ENCODE measurements around the gene CALHM6.

CALHM6 gene

DNA sequence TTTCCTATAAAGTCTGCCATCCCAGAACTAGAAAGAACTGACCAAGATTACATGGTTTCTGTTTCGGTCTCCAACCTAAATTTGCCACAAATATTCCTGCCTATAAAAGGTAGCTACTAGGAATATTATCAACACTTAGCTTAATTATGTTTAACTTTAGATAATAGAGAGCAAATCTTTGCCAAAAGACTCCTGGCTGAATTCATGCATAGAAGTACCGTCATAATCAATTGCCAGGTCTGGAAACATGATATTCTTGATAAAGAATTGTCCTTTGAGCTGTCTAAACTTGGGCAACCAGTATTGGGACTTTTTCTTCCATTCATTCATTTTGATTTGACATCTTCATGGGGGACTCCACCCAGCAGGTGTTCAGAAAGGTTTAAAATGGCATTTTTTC lies 22.4 kb downstream of the CALHM6 start:
- no peaks in the 10 kb centered on the region for H3K27me3 ChIP-seq (ENCODE audit: insufficient read depth, low read length)
- no peaks in the 10 kb centered on the region for H3K9me3 ChIP-seq (ENCODE audit: low read length)
- H3K27ac ChIP-seq (ENCODE audit: low read depth, low read length, poor library complexity, severe bottlenecking), result no peak overlapping the region
- no peak overlapping the region for H3K4me3 ChIP-seq (ENCODE audit: low read depth, low read length, poor library complexity, severe bottlenecking)
- H3K36me3 ChIP-seq (ENCODE audit: insufficient read depth, low read length), result no peaks in the 10 kb centered on the region
- no peaks in the 10 kb centered on the region for H4K20me1 ChIP-seq (ENCODE audit: insufficient read depth, low read length)
- no peaks in the 10 kb centered on the region for H3K9me2 ChIP-seq (ENCODE audit: low read depth, low read length)
- no peak overlapping the region for H2AFZ ChIP-seq (ENCODE audit: low read length)
- H3K79me2 ChIP-seq (ENCODE audit: insufficient read depth, low read length), result no peaks in the 10 kb centered on the region
- no peaks in the 10 kb centered on the region for H3F3A ChIP-seq (ENCODE audit: insufficient read depth, low read length)
- H3K9ac ChIP-seq (ENCODE audit: low read length), result no peak overlapping the region
- no peaks in the 10 kb centered on the region for H3K4me1 ChIP-seq (ENCODE audit: insufficient read depth, low read length, severe bottlenecking)
- H3K4me2 ChIP-seq (ENCODE audit: low read length), result no peak overlapping the region
- TF ChIP-seq, protein P1, sequence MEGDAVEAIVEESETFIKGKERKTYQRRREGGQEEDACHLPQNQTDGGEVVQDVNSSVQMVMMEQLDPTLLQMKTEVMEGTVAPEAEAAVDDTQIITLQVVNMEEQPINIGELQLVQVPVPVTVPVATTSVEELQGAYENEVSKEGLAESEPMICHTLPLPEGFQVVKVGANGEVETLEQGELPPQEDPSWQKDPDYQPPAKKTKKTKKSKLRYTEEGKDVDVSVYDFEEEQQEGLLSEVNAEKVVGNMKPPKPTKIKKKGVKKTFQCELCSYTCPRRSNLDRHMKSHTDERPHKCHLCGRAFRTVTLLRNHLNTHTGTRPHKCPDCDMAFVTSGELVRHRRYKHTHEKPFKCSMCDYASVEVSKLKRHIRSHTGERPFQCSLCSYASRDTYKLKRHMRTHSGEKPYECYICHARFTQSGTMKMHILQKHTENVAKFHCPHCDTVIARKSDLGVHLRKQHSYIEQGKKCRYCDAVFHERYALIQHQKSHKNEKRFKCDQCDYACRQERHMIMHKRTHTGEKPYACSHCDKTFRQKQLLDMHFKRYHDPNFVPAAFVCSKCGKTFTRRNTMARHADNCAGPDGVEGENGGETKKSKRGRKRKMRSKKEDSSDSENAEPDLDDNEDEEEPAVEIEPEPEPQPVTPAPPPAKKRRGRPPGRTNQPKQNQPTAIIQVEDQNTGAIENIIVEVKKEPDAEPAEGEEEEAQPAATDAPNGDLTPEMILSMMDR (IDR thresholded peaks at IDR 0.05; ENCODE audit: low read length), result no peak
- TF ChIP-seq EZH2 (IDR thresholded peaks at IDR 0.05; ENCODE audit: borderline replicate concordance, low read length), result no peak

DNA sequence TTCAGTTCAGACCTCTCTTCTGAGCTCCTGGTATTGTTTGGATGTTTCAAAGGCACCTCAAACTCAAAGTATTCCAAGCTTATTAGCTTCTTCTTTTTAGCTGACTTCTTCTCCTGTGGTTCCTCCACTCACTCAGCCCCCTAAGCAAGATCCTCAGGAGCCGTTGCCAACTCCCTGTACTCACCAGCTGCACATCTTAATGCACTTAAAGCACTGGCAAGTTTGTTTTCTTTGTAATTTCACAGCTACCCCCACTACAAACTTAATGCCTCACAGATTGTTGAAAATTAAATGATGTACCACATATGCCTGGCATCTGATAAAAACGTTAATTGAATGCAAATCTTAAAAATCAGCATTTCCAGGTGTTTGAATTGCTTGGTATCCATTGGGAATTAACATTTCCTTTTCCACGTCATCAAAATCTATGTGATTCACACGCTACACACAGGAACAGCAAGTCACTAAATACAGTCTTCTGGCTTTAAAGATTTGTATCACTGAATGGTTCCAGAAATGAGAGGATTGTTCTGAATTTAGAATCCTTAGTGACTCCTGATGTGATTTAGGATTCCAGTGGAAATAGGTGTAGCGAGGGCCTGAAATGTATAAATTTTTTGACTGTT lies 24.5 kb downstream of the CALHM6 start:
- H2AFZ ChIP-seq (ENCODE audit: low read length), result no peak overlapping the region
- H3K4me2 ChIP-seq (ENCODE audit: low read length), result no peak overlapping the region
- H3K4me3 ChIP-seq (ENCODE audit: low read depth, low read length, poor library complexity, severe bottlenecking), result no peak overlapping the region
- no peaks in the 10 kb centered on the region for H3K4me1 ChIP-seq (ENCODE audit: insufficient read depth, low read length, severe bottlenecking)
- H3K9ac ChIP-seq (ENCODE audit: low read length), result no peak overlapping the region
- H3K9me2 ChIP-seq (ENCODE audit: low read depth, low read length), result no peaks in the 10 kb centered on the region
- no peak overlapping the region for H3K27ac ChIP-seq (ENCODE audit: low read depth, low read length, poor library complexity, severe bottlenecking)
- H3K9me3 ChIP-seq (ENCODE audit: low read length), result no peaks in the 10 kb centered on the region
- no peaks in the 10 kb centered on the region for H3K27me3 ChIP-seq (ENCODE audit: insufficient read depth, low read length)
- H3F3A ChIP-seq (ENCODE audit: insufficient read depth, low read length), result no peaks in the 10 kb centered on the region
- no peaks in the 10 kb centered on the region for H4K20me1 ChIP-seq (ENCODE audit: insufficient read depth, low read length)
- H3K36me3 ChIP-seq (ENCODE audit: insufficient read depth, low read length), result no peaks in the 10 kb centered on the region
- no peaks in the 10 kb centered on the region for H3K79me2 ChIP-seq (ENCODE audit: insufficient read depth, low read length)
- no peak for TF ChIP-seq EZH2 (IDR thresholded peaks at IDR 0.05; ENCODE audit: borderline replicate concordance, low read length)
- TF ChIP-seq, protein P1 (IDR thresholded peaks at IDR 0.05; ENCODE audit: low read length), result no peak

DNA sequence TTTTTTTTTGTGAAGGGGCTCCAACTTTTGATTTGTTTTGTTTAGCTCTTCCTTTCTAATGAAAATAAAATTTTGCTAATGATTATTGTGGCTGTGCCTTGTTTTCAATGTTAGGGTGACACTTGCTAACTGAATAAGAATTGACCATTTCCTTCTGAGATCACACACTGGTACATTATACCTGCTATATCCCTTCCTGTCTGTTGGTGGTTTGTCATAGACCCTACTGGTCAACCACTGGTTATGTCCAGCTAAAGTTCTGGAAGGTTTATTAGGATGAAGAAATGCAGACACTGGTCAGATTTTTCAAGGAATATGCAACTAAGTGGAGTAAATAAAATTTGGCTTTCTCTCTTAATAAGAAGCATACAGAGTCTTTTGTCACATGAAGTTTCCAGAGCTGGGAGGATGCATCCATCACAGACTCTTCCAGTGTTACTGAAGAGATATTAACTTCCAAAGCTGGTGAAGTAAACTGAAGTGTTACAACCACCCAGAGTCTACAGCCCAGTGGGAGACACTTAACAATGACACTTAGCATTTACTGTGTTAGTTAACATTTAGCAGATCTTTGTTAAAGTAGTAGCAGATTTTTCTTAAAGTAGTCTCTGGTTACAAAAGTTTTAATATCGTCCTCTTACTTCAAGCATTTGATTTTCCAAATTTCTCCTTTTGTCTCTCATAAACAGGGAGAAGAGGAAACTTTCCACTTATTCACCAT lies 30.6 kb downstream of the CALHM6 start:
- Histone ChIP-seq H3K4me2 (ENCODE audit: low read length) (no peak overlapping the region), H3F3A (ENCODE audit: insufficient read depth, low read length) (no peaks in the 10 kb centered on the region), H3K27me3 (ENCODE audit: insufficient read depth, low read length) (no peaks in the 10 kb centered on the region), H3K27ac (ENCODE audit: low read depth, low read length, poor library complexity, severe bottlenecking) (no peak overlapping the region), H3K9ac (ENCODE audit: low read length) (no peak overlapping the region), H2AFZ (ENCODE audit: low read length) (no peak overlapping the region), H3K9me3 (ENCODE audit: low read length) (no peaks in the 10 kb centered on the region), H3K9me2 (ENCODE audit: low read depth, low read length) (no peaks in the 10 kb centered on the region), H3K4me1 (ENCODE audit: insufficient read depth, low read length, severe bottlenecking) (no peaks in the 10 kb centered on the region), H4K20me1 (ENCODE audit: insufficient read depth, low read length) (no peaks in the 10 kb centered on the region), H3K4me3 (ENCODE audit: low read depth, low read length, poor library complexity, severe bottlenecking) (no peak overlapping the region), H3K79me2 (ENCODE audit: insufficient read depth, low read length) (no peaks in the 10 kb centered on the region), H3K36me3 (ENCODE audit: insufficient read depth, low read length) (no peaks in the 10 kb centered on the region)
- TF ChIP-seq EZH2 (IDR thresholded peaks at IDR 0.05; ENCODE audit: borderline replicate concordance, low read length), result no peak

All from OCI-LY1 (cell line).